Measurements from ENCODE around the gene UBE2I. TPM values are rescaled to one million over a fixed set of nuclear protein-coding genes. Genes with fewer than 3 reads are reported as not detected.

The UBE2I gene
- total RNA-seq, 1 experiment from 2014 or later: 361 TPM

- no peaks in the 10 kb centered on the region for H3K4me1 ChIP-seq (ENCODE audit: insufficient read depth, low read length, poor library complexity, severe bottlenecking)
- H3K9me3 ChIP-seq (ENCODE audit: low read depth, low read length, poor library complexity, severe bottlenecking): no peaks in the 10 kb centered on the region
- no peak overlapping the region for H3K4me3 ChIP-seq (ENCODE audit: low read depth, low read length, poor library complexity, severe bottlenecking)
- DNase-seq (ENCODE audit: low spot score): no peak
- BruUV-seq (replicated peaks): no TSS peak
- H3K27me3 ChIP-seq (replicated peaks; ENCODE audit: insufficient read depth, low read depth, low read length, poor library complexity): no peaks in the 10 kb centered on the region
- peaks cover 91% of the 10 kb centered on the region for H3K36me3 ChIP-seq (ENCODE audit: insufficient read depth, low read length, poor library complexity, severe bottlenecking)
- ChIA-PET CTCF (no interaction called here), POLR2A (ENCODE audit: low non-redundant PET) (no interaction called here)
- intact Hi-C loops (cut with micrococcal nuclease; ENCODE audit: unreplicated experiment): no loop called here
- TF ChIP-seq EZH2 (IDR thresholded peaks at IDR 0.05; ENCODE audit: borderline replicate concordance, low read depth, low read length, poor library complexity, severe bottlenecking) (no peak), CTCF (conservative IDR thresholded peaks at IDR 0.05; ENCODE audit: low read depth, low read length) (no peak)
- no peak overlapping the region for H3K27ac ChIP-seq (ENCODE audit: low read depth, low read length, poor library complexity, severe bottlenecking)
These were observed 9.6 kb downstream of the UBE2I start for GRCh38 chr16:1319041-1319440.

DNA sequence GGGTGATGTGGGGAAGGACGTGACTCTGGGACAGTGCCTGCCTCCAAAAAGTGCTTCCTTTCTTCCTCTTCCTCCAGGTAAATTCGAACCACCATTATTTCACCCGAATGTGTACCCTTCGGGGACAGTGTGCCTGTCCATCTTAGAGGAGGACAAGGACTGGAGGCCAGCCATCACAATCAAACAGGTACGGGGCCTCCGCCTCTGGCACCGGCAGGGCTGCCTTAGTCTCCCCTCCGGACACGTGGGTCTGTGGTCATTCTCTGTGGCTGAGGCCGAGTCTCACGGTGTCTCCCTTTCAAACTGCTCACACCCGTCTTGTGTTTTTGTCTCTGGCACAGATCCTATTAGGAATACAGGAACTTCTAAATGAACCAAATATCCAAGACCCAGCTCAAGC is 10.7 kb downstream of the UBE2I start:
- Histone ChIP-seq H3K27ac (ENCODE audit: low read depth, low read length, poor library complexity, severe bottlenecking) (no peak overlapping the region), H3K36me3 (ENCODE audit: insufficient read depth, low read length, poor library complexity, severe bottlenecking) (peaks cover 91% of the 10 kb centered on the region), H3K4me1 (ENCODE audit: insufficient read depth, low read length, poor library complexity, severe bottlenecking) (no peaks in the 10 kb centered on the region), H3K4me3 (ENCODE audit: low read depth, low read length, poor library complexity, severe bottlenecking) (no peak overlapping the region), H3K9me3 (ENCODE audit: low read depth, low read length, poor library complexity, severe bottlenecking) (no peaks in the 10 kb centered on the region), H3K27me3 (replicated peaks; ENCODE audit: insufficient read depth, low read depth, low read length, poor library complexity) (no peaks in the 10 kb centered on the region)
- ChIA-PET POLR2A (ENCODE audit: low non-redundant PET) (no interaction called here), CTCF (no interaction called here)
- DNase-seq (ENCODE audit: low spot score): no peak
- intact Hi-C loops (cut with micrococcal nuclease; ENCODE audit: unreplicated experiment): no loop called here
- TF ChIP-seq EZH2 (IDR thresholded peaks at IDR 0.05; ENCODE audit: borderline replicate concordance, low read depth, low read length, poor library complexity, severe bottlenecking) (no peak), CTCF (conservative IDR thresholded peaks at IDR 0.05; ENCODE audit: low read depth, low read length) (no peak)
- no TSS peak for BruUV-seq (replicated peaks)

DNA sequence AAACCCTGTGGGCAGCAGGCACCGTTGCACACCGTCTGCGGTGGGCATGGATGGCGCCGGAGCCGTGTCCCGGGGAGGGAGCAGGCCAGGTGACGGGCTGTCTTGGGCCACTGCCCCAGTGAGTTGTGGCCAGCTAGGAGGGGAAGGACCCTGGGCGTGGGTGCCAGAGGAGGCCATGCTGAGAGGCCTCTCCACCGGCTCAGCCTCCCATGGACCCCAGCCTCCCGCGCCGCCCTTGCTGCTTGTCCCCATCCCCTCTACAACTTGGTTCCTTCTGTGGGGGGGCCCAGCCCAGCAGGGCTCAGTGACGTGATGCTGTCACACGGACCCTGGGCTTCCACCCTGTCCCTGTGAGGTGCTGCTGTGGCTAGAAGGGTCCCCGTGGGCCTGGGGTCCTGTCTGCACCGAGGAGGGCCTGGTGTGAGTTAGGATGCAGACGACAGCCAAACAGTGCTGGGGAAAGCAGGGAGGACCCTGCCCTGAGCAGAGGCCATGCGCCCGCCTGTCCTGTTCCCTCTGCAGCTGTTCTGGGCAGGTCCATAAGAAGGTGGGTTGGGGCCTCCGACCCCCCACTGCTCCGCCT is 11.3 kb downstream of the UBE2I start:
- Histone ChIP-seq H3K27ac (ENCODE audit: low read depth, low read length, poor library complexity, severe bottlenecking) (no peak overlapping the region), H3K4me3 (ENCODE audit: low read depth, low read length, poor library complexity, severe bottlenecking) (no peak overlapping the region), H3K4me1 (ENCODE audit: insufficient read depth, low read length, poor library complexity, severe bottlenecking) (no peaks in the 10 kb centered on the region), H3K36me3 (ENCODE audit: insufficient read depth, low read length, poor library complexity, severe bottlenecking) (peaks cover 88% of the 10 kb centered on the region), H3K9me3 (ENCODE audit: low read depth, low read length, poor library complexity, severe bottlenecking) (no peaks in the 10 kb centered on the region), H3K27me3 (replicated peaks; ENCODE audit: insufficient read depth, low read depth, low read length, poor library complexity) (no peaks in the 10 kb centered on the region)
- intact Hi-C loops (cut with micrococcal nuclease; ENCODE audit: unreplicated experiment): no loop called here
- POLR2A ChIA-PET (ENCODE audit: low non-redundant PET): no interaction called here
- CTCF ChIA-PET: no interaction called here
- no peak for DNase-seq (ENCODE audit: low spot score)
- no TSS peak for BruUV-seq (replicated peaks)
- TF ChIP-seq CTCF (conservative IDR thresholded peaks at IDR 0.05; ENCODE audit: low read depth, low read length) (no peak), EZH2 (IDR thresholded peaks at IDR 0.05; ENCODE audit: borderline replicate concordance, low read depth, low read length, poor library complexity, severe bottlenecking) (no peak)

Data from A673 (cell line).